ENCODE data around the gene TEX11. TPM values are rescaled to one million over a fixed set of nuclear protein-coding genes. Genes with fewer than 3 reads are reported as not detected.

TEX11 gene
- total RNA-seq, 2 donors from 2014 or later: 2.6 TPM; not detected in 1

DNA sequence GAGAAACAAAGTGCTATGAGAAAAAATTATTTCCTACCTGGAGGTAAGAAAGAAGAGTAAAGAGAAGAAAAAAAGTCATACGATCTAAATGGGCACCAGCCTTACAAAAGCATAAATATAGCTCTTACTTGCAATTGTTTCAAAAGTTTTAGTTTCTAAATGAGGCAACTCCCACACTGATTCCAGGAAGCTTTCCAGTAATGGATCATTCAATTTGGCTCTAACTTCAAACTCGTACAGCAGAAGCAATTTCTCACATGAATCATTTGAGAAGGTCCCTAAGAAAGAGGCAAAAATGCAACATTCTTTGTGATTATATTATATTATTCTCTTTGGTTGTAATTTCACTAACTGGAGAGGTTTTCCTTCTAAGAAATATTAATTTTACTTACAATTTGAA is 354.0 kb downstream of the TEX11 start:
- Histone ChIP-seq H3K9me3 (no peaks in the 10 kb centered on the region), H3K27me3 (replicated peaks; ENCODE audit: insufficient read depth) (no peaks in the 10 kb centered on the region), H3K4me1 (replicated peaks) (no peaks in the 10 kb centered on the region), H3K4me3 (no peak overlapping the region), H3K36me3 (no peaks in the 10 kb centered on the region), H3K27ac (no peak overlapping the region)
- no peak for DNase-seq (ENCODE audit: low spot score)
- TF ChIP-seq, protein P1, sequence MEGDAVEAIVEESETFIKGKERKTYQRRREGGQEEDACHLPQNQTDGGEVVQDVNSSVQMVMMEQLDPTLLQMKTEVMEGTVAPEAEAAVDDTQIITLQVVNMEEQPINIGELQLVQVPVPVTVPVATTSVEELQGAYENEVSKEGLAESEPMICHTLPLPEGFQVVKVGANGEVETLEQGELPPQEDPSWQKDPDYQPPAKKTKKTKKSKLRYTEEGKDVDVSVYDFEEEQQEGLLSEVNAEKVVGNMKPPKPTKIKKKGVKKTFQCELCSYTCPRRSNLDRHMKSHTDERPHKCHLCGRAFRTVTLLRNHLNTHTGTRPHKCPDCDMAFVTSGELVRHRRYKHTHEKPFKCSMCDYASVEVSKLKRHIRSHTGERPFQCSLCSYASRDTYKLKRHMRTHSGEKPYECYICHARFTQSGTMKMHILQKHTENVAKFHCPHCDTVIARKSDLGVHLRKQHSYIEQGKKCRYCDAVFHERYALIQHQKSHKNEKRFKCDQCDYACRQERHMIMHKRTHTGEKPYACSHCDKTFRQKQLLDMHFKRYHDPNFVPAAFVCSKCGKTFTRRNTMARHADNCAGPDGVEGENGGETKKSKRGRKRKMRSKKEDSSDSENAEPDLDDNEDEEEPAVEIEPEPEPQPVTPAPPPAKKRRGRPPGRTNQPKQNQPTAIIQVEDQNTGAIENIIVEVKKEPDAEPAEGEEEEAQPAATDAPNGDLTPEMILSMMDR (IDR thresholded peaks at IDR 0.05): no peak
- TF ChIP-seq POLR2AphosphoS5 (IDR thresholded peaks at IDR 0.05) (no peak), POLR2A (IDR thresholded peaks at IDR 0.05) (no peak)
- 31% methylated on average over 2 of the region's 2 CpGs for WGBS
- intact Hi-C loops (cut with DNase I): loop anchor here (5.0 kb wide), 1 partner anchor 102 kb away; no protein-coding TSS in a partner anchor

DNA sequence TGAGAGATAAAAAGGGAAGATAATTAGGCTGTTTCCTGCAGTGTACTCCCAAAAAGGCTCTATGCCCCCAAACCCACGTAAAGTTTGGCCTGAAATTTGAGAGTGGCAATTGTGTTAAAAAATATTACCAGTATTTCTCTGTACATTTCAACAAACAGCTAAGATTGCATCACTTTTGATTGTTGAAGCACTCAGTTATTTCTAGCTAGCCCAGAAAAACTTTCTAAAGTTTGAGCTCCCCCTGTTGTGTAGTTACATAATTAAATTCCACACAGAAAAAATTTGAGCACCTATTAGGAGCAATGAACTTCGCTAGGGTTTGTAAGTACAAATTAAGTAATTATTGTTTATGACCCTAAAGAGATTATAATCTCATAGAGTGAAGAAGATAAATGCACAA is 354.4 kb downstream of the TEX11 start:
- Histone ChIP-seq H3K9me3 (no peaks in the 10 kb centered on the region), H3K27ac (no peak overlapping the region), H3K4me1 (replicated peaks) (no peaks in the 10 kb centered on the region), H3K27me3 (replicated peaks; ENCODE audit: insufficient read depth) (no peaks in the 10 kb centered on the region), H3K36me3 (no peaks in the 10 kb centered on the region), H3K4me3 (no peak overlapping the region)
- intact Hi-C loops (cut with DNase I): loop anchor here (5.0 kb wide), 1 partner anchor 102 kb away; no protein-coding TSS in a partner anchor
- TF ChIP-seq, protein P1 (IDR thresholded peaks at IDR 0.05): peak in 2 of 4 experiments; percentile 30 to 56
- TF ChIP-seq POLR2A (IDR thresholded peaks at IDR 0.05): no peak
- DNase-seq (ENCODE audit: low spot score): no peak
- WGBS: 0% methylated on average over 2 of the region's 2 CpGs

DNA sequence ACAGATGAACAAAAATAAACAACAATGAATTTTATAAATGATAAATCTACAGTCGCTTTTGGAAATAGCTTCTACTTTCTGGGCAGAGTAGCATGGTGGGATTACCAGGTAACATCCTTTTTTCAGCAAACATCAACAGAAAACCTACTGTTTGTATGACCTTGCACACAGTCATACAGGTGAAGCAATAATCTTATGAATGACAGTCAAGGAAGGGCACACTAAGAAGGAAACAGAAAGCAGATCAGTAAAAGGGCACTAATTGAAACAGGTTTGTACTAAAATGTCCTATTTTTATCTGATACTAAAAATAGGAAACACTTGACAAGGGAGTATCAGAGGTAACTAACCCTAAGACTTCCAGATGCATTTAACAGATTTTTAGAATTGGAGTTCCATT is 355.0 kb downstream of the TEX11 start:
- Histone ChIP-seq H3K27me3 (replicated peaks; ENCODE audit: insufficient read depth) (no peaks in the 10 kb centered on the region), H3K4me1 (replicated peaks) (no peaks in the 10 kb centered on the region), H3K27ac (no peak overlapping the region), H3K4me3 (no peak overlapping the region), H3K9me3 (no peaks in the 10 kb centered on the region), H3K36me3 (no peaks in the 10 kb centered on the region)
- intact Hi-C loops (cut with DNase I): loop anchor here (5.0 kb wide), 1 partner anchor 101 kb away; no protein-coding TSS in a partner anchor
- no peak for DNase-seq (ENCODE audit: low spot score)
- 94% methylated on average over 1 of the region's 1 CpG for WGBS
- TF ChIP-seq POLR2A (IDR thresholded peaks at IDR 0.05): no peak
- no peak for TF ChIP-seq POLR2AphosphoS5 (IDR thresholded peaks at IDR 0.05)
- TF ChIP-seq, protein P1 (IDR thresholded peaks at IDR 0.05): no peak

DNA sequence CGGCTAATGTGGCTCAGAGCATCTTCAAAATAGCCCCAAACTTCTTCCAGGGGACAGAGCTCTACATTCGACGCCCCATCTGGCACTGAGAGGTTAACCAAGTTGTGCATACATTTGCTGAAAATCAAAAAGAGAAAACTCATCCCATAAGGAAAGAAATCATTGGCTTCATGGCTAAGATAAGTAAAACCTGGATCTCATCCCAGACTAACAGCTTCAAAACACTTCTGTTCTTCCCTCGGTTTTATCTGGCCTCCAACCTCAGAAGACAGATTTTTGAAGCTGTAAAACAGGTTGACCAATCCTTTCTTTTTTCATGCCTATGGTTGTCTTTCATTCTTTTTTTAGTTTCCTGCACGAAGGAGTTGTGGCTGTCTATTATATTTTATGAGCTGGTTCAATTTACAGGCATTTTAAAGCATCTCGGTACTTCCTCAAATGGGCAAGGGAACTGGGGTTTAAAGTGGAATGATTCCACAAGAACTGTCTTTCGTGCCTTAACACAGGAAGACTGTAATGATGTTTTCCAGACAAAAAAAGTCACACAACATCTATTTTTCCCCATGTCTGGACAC is 356.3 kb downstream of the TEX11 start:
- H3K27me3 ChIP-seq (replicated peaks; ENCODE audit: insufficient read depth): no peaks in the 10 kb centered on the region
- intact Hi-C loops (cut with DNase I): loop anchor here (5.0 kb wide), 1 partner anchor 100 kb away; no protein-coding TSS in a partner anchor
- H3K27ac ChIP-seq: no peak overlapping the region
- no peaks in the 10 kb centered on the region for H3K4me1 ChIP-seq (replicated peaks)
- H3K9me3 ChIP-seq: no peaks in the 10 kb centered on the region
- H3K4me3 ChIP-seq: no peak overlapping the region
- H3K36me3 ChIP-seq: no peaks in the 10 kb centered on the region
- 23% methylated on average over 7 of the region's 7 CpGs for WGBS
- DNase-seq (ENCODE audit: low spot score): no peak
- TF ChIP-seq POLR2A (IDR thresholded peaks at IDR 0.05): no peak
- TF ChIP-seq, protein P1 (IDR thresholded peaks at IDR 0.05): no peak
- no peak for TF ChIP-seq POLR2AphosphoS5 (IDR thresholded peaks at IDR 0.05)

DNA sequence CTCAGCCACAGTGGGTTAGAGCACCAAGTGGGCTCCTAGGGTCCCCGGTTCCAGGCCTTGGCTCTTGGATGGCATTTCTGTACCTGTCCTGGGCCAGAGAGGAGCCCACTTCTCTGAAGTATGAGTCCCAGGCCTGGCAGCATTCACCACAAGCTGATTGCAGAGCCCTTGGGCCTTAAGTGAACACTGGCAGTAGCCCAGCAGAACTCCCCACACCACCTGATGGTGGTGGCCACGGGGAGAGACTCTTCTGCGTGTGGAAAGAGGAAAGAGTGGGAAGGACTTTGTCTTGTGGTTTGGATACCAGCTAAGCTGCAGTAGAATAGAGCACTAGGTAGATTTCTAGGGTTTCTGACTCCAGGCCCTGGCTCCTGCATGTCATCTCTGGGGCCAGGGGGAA is 359.1 kb downstream of the TEX11 start:
- intact Hi-C loops (cut with DNase I): no loop called here
- DNase-seq (ENCODE audit: low spot score): no peak
- Histone ChIP-seq H3K27me3 (replicated peaks; ENCODE audit: insufficient read depth) (no peaks in the 10 kb centered on the region), H3K4me3 (no peak overlapping the region), H3K36me3 (no peaks in the 10 kb centered on the region), H3K27ac (no peak overlapping the region), H3K4me1 (replicated peaks) (no peaks in the 10 kb centered on the region), H3K9me3 (no peaks in the 10 kb centered on the region)
- TF ChIP-seq POLR2AphosphoS5 (IDR thresholded peaks at IDR 0.05) (no peak), POLR2A (IDR thresholded peaks at IDR 0.05) (no peak)
- TF ChIP-seq, protein P1 (IDR thresholded peaks at IDR 0.05): no peak
- 33% methylated on average over 1 of the region's 3 CpGs for WGBS
